ENCODE data around the gene CDK19. TPM values are rescaled to one million over a fixed set of nuclear protein-coding genes. Genes with fewer than 3 reads are reported as not detected.

Gene CDK19
- total RNA-seq, 1 donor from 2014 or later: 19.0 TPM

GRCh38 chr6:110671447-110671846, 143.8 kb downstream of the CDK19 start:
- no peaks in the 10 kb centered on the region for H3K9me3 Mint-ChIP-seq (ENCODE audit: unreplicated experiment)
- H3K4me1 Mint-ChIP-seq (ENCODE audit: unreplicated experiment): peaks cover 2% of the 10 kb centered on the region
- H3K4me3 Mint-ChIP-seq (ENCODE audit: unreplicated experiment): no peak overlapping the region
- TF ChIP-seq, protein P1, sequence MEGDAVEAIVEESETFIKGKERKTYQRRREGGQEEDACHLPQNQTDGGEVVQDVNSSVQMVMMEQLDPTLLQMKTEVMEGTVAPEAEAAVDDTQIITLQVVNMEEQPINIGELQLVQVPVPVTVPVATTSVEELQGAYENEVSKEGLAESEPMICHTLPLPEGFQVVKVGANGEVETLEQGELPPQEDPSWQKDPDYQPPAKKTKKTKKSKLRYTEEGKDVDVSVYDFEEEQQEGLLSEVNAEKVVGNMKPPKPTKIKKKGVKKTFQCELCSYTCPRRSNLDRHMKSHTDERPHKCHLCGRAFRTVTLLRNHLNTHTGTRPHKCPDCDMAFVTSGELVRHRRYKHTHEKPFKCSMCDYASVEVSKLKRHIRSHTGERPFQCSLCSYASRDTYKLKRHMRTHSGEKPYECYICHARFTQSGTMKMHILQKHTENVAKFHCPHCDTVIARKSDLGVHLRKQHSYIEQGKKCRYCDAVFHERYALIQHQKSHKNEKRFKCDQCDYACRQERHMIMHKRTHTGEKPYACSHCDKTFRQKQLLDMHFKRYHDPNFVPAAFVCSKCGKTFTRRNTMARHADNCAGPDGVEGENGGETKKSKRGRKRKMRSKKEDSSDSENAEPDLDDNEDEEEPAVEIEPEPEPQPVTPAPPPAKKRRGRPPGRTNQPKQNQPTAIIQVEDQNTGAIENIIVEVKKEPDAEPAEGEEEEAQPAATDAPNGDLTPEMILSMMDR (IDR thresholded peaks at IDR 0.05; ENCODE audit: unreplicated experiment): no peak
- no peak for DNase-seq (ENCODE audit: low spot score)
- no peaks in the 10 kb centered on the region for H3K27me3 Mint-ChIP-seq (ENCODE audit: unreplicated experiment)
- no peaks in the 10 kb centered on the region for H3K36me3 Mint-ChIP-seq (ENCODE audit: low read depth, unreplicated experiment)
- H3K27ac Mint-ChIP-seq (ENCODE audit: unreplicated experiment): no peak overlapping the region

- Mint-ChIP-seq H3K27ac (ENCODE audit: unreplicated experiment) (no peak overlapping the region), H3K36me3 (ENCODE audit: low read depth, unreplicated experiment) (peaks cover 4% of the 10 kb centered on the region), H3K4me1 (ENCODE audit: unreplicated experiment) (peaks cover 9% of the 10 kb centered on the region), H3K27me3 (ENCODE audit: unreplicated experiment) (no peaks in the 10 kb centered on the region), H3K9me3 (ENCODE audit: unreplicated experiment) (no peaks in the 10 kb centered on the region), H3K4me3 (ENCODE audit: unreplicated experiment) (no peak overlapping the region)
- no peak for DNase-seq (ENCODE audit: low spot score)
- TF ChIP-seq, protein P1 (IDR thresholded peaks at IDR 0.05; ENCODE audit: unreplicated experiment): no peak
These were observed 149.7 kb downstream of the CDK19 start for GRCh38 chr6:110665600-110665999.

DNA sequence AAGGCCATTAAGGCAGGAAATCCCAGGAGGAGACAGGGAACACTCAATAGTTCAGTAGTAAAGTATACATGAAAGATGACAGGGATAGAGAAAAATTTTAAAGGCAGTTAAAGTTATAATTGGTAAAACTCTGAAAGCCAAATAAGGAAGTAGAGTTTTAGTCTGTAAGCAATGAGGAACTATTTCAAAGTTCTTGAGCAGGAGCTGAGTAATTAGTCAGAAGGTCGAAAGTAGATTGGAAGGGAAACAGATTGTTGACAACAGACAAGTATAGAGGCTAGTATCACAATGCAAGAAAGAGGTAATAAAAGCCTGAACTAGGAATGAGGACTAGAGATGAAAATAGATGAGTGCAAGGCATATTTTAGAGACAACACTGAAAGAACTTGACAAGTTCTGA, 150.3 kb downstream of the CDK19 start:
- peaks cover 4% of the 10 kb centered on the region for H3K36me3 Mint-ChIP-seq (ENCODE audit: low read depth, unreplicated experiment)
- H3K27me3 Mint-ChIP-seq (ENCODE audit: unreplicated experiment): no peaks in the 10 kb centered on the region
- H3K4me3 Mint-ChIP-seq (ENCODE audit: unreplicated experiment): no peak overlapping the region
- peaks cover 7% of the 10 kb centered on the region for H3K4me1 Mint-ChIP-seq (ENCODE audit: unreplicated experiment)
- TF ChIP-seq, protein P1 (IDR thresholded peaks at IDR 0.05; ENCODE audit: unreplicated experiment): no peak
- DNase-seq (ENCODE audit: low spot score): no peak
- no peak overlapping the region for H3K27ac Mint-ChIP-seq (ENCODE audit: unreplicated experiment)
- no peaks in the 10 kb centered on the region for H3K9me3 Mint-ChIP-seq (ENCODE audit: unreplicated experiment)

DNA sequence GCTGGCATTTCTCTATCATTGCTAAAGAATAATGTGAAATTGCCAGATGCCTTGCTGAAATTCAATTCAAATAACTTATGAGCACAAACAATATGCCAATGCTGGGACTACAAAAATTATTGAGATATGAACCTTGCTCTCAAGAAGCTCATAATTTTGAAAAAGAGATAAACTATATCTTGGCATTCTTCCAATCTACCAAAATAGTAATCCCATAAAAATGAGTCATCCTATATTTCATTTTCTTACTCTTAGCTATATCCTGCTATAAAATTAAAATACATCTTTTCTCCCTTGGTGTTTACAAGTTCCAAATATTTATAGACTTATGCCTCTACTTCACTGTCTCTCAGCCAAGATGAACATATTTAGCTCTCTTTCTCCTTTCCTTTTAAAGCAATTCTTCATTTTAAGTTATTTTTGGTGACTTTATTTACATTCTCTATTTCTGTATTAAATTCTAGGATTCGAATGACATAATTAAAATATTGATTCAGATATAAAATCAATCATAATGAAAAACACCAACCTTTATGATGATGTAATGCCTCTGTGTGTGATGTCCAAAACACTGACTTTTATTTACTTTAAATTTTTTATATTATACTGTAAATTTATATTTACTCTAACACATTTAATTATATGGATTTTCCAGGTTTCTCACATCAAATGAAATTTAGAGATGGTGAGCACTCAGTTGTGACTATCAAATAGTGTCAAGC, 152.6 kb downstream of the CDK19 start:
- H3K4me3 Mint-ChIP-seq (ENCODE audit: unreplicated experiment): no peak overlapping the region
- H3K36me3 Mint-ChIP-seq (ENCODE audit: low read depth, unreplicated experiment): peaks cover 4% of the 10 kb centered on the region
- no peaks in the 10 kb centered on the region for H3K9me3 Mint-ChIP-seq (ENCODE audit: unreplicated experiment)
- H3K27me3 Mint-ChIP-seq (ENCODE audit: unreplicated experiment): no peaks in the 10 kb centered on the region
- TF ChIP-seq, protein P1 (IDR thresholded peaks at IDR 0.05; ENCODE audit: unreplicated experiment): no peak
- DNase-seq (ENCODE audit: low spot score): no peak
- no peak overlapping the region for H3K27ac Mint-ChIP-seq (ENCODE audit: unreplicated experiment)
- peaks cover 10% of the 10 kb centered on the region for H3K4me1 Mint-ChIP-seq (ENCODE audit: unreplicated experiment)

GRCh38 chr6:110661414-110661813, 153.9 kb downstream of the CDK19 start:
- H3K4me1 Mint-ChIP-seq (ENCODE audit: unreplicated experiment): peaks cover 14% of the 10 kb centered on the region
- H3K27ac Mint-ChIP-seq (ENCODE audit: unreplicated experiment): no peak overlapping the region
- H3K36me3 Mint-ChIP-seq (ENCODE audit: low read depth, unreplicated experiment): peaks cover 4% of the 10 kb centered on the region
- no peak overlapping the region for H3K4me3 Mint-ChIP-seq (ENCODE audit: unreplicated experiment)
- no peak for DNase-seq (ENCODE audit: low spot score)
- no peaks in the 10 kb centered on the region for H3K27me3 Mint-ChIP-seq (ENCODE audit: unreplicated experiment)
- TF ChIP-seq, protein P1 (IDR thresholded peaks at IDR 0.05; ENCODE audit: unreplicated experiment): no peak
- no peaks in the 10 kb centered on the region for H3K9me3 Mint-ChIP-seq (ENCODE audit: unreplicated experiment)

All from endothelial cell (in vitro differentiated cells).